ENCODE measurements around the gene TTC12. TPM values are rescaled to one million over a fixed set of nuclear protein-coding genes. Genes with fewer than 3 reads are reported as not detected.

The TTC12 gene
- total and polyA plus RNA-seq, 2 of the 4 experiments (the other 2 are of a cell fraction), result 10.0 to 14.7 TPM

Other genes with a start within 250 kb of the TTC12 start
- not detected in 2 replicates for gene ANKK1, start 73.2 kb downstream of the TTC12 start, total RNA-seq (2012; rRNA removed)
- gene ANKK1, start 73.2 kb downstream of the TTC12 start, polyA plus RNA-seq (2012; rRNA removed), result not detected in 2 replicates
- not detected in 2 replicates for gene DRD2, start 160.8 kb downstream of the TTC12 start, total RNA-seq (2012; rRNA removed)
- gene DRD2, start 160.8 kb downstream of the TTC12 start, polyA plus RNA-seq (2012; rRNA removed), result not detected in 2 replicates

All from IMR-90 (cell line).